Measurements from ENCODE around the gene TP53.

TP53 gene

GRCh38 chr17:7717756-7718350 is 30.6 kb upstream of the TP53 start:
- TF ChIP-seq, protein P1, sequence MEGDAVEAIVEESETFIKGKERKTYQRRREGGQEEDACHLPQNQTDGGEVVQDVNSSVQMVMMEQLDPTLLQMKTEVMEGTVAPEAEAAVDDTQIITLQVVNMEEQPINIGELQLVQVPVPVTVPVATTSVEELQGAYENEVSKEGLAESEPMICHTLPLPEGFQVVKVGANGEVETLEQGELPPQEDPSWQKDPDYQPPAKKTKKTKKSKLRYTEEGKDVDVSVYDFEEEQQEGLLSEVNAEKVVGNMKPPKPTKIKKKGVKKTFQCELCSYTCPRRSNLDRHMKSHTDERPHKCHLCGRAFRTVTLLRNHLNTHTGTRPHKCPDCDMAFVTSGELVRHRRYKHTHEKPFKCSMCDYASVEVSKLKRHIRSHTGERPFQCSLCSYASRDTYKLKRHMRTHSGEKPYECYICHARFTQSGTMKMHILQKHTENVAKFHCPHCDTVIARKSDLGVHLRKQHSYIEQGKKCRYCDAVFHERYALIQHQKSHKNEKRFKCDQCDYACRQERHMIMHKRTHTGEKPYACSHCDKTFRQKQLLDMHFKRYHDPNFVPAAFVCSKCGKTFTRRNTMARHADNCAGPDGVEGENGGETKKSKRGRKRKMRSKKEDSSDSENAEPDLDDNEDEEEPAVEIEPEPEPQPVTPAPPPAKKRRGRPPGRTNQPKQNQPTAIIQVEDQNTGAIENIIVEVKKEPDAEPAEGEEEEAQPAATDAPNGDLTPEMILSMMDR (IDR thresholded peaks at IDR 0.05): no peak
- peak overlapping the region in 1 of 2 donors; percentile 38 for H3K27ac ChIP-seq
- no peak for DNase-seq (ENCODE audit: low spot score)
- H3K4me3 ChIP-seq: peak overlapping the region; percentile 79

DNA sequence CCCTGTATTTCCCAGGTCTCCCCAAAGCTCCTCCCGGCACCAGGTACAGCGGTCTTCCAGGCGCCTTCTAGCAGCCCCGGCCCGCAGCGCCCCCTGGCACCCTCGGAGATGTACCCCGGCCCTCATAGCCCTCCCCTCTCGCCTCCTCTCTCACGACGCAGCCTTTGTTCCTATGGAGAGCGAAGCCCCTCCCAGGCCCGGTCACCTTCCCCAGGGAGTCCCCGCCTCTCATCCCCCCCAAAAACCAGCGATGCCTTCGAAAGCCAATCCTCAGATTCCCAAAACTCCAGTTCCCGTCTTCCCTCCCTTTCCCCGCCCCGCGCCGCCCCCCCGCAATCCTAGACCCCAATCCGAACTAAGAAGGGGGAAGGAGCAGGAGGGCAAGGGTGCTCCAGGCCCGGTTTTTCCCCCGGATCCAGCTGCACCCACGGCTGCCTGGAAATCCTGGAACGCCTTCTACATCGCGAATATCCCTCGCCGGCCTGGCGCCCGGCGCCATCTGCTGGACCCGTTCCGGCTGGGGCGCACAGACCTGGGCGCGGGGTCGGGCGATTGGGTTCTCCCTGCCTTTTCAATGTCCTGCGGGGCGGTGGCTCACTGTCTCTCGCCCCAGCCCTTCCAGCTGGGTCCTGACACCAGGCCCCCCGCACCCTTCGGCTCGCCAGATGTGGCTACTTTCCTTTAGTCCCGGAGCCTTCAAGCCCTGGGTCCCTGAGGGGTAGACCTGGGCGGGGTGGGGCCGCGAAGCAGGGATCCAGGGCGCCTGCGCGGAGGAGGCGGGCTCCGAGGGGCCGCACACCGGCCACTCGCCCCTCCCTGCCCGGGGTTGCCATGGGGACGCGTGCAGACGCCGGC is 29.8 kb upstream of the TP53 start, which contains the start of gene DNAH2:
Gene DNAH2 (plus strand): TSS at position 844 of the 855 bp plus-strand sequence. CDS start 1,991 bp downstream, outside the sequence.
- peak; percentile 82 for DNase-seq (ENCODE audit: low spot score)
- H3K4me3 ChIP-seq: peak within 1 kb of the TSS; percentile 79
- TF ChIP-seq, protein P1 (IDR thresholded peaks at IDR 0.05): no peak
- H3K27ac ChIP-seq: peak within 1 kb of the TSS in 1 of 2 donors; percentile 38

GRCh38 chr17:7715936-7716886 is 28.9 kb upstream of the TP53 start:
- TF ChIP-seq, protein P1 (IDR thresholded peaks at IDR 0.05): no peak
- H3K27ac ChIP-seq: no peak overlapping the region
- no peak for DNase-seq (ENCODE audit: low spot score)
- peak overlapping the region; percentile 79 for H3K4me3 ChIP-seq

GRCh38 chr17:7714721-7715594 is 27.7 kb upstream of the TP53 start:
- TF ChIP-seq, protein P1 (IDR thresholded peaks at IDR 0.05): no peak
- Histone ChIP-seq H3K27ac (no peak overlapping the region), H3K4me3 (no peak overlapping the region)
- DNase-seq (ENCODE audit: low spot score): peak; percentile 62

DNA sequence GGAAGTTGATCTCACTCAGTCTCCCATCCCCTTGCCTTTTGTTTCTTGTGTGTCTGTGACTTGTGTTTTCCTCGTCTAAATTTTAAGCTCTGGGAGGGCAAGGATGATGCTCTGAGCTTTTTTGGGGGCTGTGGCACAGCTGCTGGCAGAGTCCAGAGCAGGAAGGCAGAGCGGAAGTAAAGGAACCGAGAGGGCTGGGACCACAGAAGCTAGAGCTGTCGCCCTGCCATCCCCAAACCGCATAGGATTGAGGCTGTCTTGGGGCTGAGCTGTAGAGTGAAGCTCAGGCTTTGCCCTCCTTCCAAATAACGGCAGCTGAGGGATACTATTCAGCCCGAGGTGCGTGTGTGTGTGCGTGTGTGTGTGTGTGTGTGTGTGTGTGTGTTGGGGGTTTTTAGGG is 26.5 kb upstream of the TP53 start:
- no peak for DNase-seq (ENCODE audit: low spot score)
- TF ChIP-seq, protein P1 (IDR thresholded peaks at IDR 0.05): no peak
- Histone ChIP-seq H3K4me3 (no peak overlapping the region), H3K27ac (no peak overlapping the region)

All from coronary artery (tissue), 2 donors.